Hypothalamus (tissue), 51 donors: ENCODE results near the gene CENPC.
"Not testable (repeated sequence)": the region's sequence is repeated elsewhere in the genome, so short reads cannot be mapped to it uniquely, and the experiment has no call there.

Experiments used
- DNase-seq, 51 donors: peaks; one replicate each; lab custom pipeline; 2025; lab: John Stamatoyannopoulos, UW

The CENPC gene

GRCh38 chr4:67550857-67551256, 5.6 kb upstream of the CENPC start:
- DNase-seq = no peak

GRCh38 chr4:67550451-67550850, 5.1 kb upstream of the CENPC start:
- DNase-seq = no peak

- peak in 1 of 51 donors; percentile 1 for DNase-seq
Observed at GRCh38 chr4:67549123-67549522, 3.8 kb upstream of the CENPC start.

- DNase-seq = peak in 4 of 51 donors; percentile 0 to 44 (median 6)
Observed at GRCh38 chr4:67546971-67547370, 1.7 kb upstream of the CENPC start.

- peak in 1 of 51 donors; percentile 61 for DNase-seq
Observed at GRCh38 chr4:67546004-67546356, 677 bp upstream of the CENPC start.

GRCh38 chr4:67542076-67542475, 3.2 kb downstream of the CENPC start:
- DNase-seq = no peak

- DNase-seq = no peak
Observed at GRCh38 chr4:67539830-67540229, 5.5 kb downstream of the CENPC start.

GRCh38 chr4:67535280-67535840, 9.9 kb downstream of the CENPC start:
- no peak for DNase-seq

- DNase-seq = no peak
Observed at GRCh38 chr4:67533112-67533511, 12.2 kb downstream of the CENPC start.

GRCh38 chr4:67532397-67532796, 12.9 kb downstream of the CENPC start:
- not testable (repeated sequence) for DNase-seq

GRCh38 chr4:67531379-67531962, 13.8 kb downstream of the CENPC start:
- no peak for DNase-seq

- not testable (repeated sequence) for DNase-seq
Observed at GRCh38 chr4:67524140-67524539, 21.2 kb downstream of the CENPC start.

GRCh38 chr4:67522851-67523671, 22.2 kb downstream of the CENPC start:
- no peak for DNase-seq

- no peak for DNase-seq
Observed at GRCh38 chr4:67522230-67522629, 23.1 kb downstream of the CENPC start.

GRCh38 chr4:67521506-67521905, 23.8 kb downstream of the CENPC start:
- DNase-seq = no peak

GRCh38 chr4:67520141-67520540, 25.2 kb downstream of the CENPC start:
- no peak for DNase-seq

- no peak for DNase-seq
Observed at GRCh38 chr4:67512501-67512900, 32.8 kb downstream of the CENPC start.

- peak in 1 of 51 donors; percentile 7 for DNase-seq
Observed at GRCh38 chr4:67500373-67500772, 44.9 kb downstream of the CENPC start.

- DNase-seq = no peak
Observed at GRCh38 chr4:67499799-67500198, 45.5 kb downstream of the CENPC start.

- no peak for DNase-seq
Observed at GRCh38 chr4:67483868-67484602, 61.3 kb downstream of the CENPC start.

GRCh38 chr4:67480810-67481209, 64.5 kb downstream of the CENPC start:
- DNase-seq = no peak
